Astrocyte (in vitro differentiated cells and primary cell): ENCODE measurements around the gene MYO7B. TPM values are rescaled to one million over a fixed set of nuclear protein-coding genes. Genes with fewer than 3 reads are reported as not detected.

Experiments
- DNase-seq: peaks from one replicate; pipeline ENCODE4 v3.0.0-alpha.2; 2010; ENCODE audit warnings: low read depth
- FAIRE-seq: peaks from 2 replicates; lab custom pipeline; 2011; peaks lifted over from hg19 to GRCh38; lab: Jason Lieb, UNC
- H2AFZ ChIP-seq: 2 replicates; pipeline ENCODE4 v1.6.0; 2012; ENCODE audit warnings: low read depth, low read length, inconsistent platforms
- H3K27ac ChIP-seq: 2 replicates; pipeline ENCODE4 v1.5.1; 2011; ENCODE audit warnings: low read depth, low read length, inconsistent platforms
- H3K27me3 ChIP-seq: 2 replicates; pipeline ENCODE4 v1.6.0; 2011; ENCODE audit warnings: low read length, inconsistent platforms; ENCODE audit not compliant: insufficient read depth
- H3K36me3 ChIP-seq: 2 replicates; pipeline ENCODE4 v1.5.1; 2011; ENCODE audit warnings: low read length, inconsistent platforms; ENCODE audit not compliant: insufficient read depth
- H3K4me1 ChIP-seq: 2 replicates; pipeline ENCODE4 v1.5.1; 2011; ENCODE audit warnings: low read length, inconsistent platforms; ENCODE audit not compliant: insufficient read depth
- H3K4me2 ChIP-seq: 2 replicates; pipeline ENCODE4 v1.6.0; 2012; ENCODE audit warnings: low read length, inconsistent platforms
- H3K4me3 ChIP-seq: 2 replicates; pipeline ENCODE4 v1.5.1; 2011; ENCODE audit warnings: low read depth, mild to moderate bottlenecking, low read length, inconsistent platforms; ENCODE audit not compliant: insufficient read depth
- H3K79me2 ChIP-seq: 2 replicates; pipeline ENCODE4 v1.6.0; 2012; ENCODE audit warnings: mild to moderate bottlenecking, low read length, inconsistent platforms; ENCODE audit not compliant: insufficient read depth
- H3K9ac ChIP-seq: 2 replicates; pipeline ENCODE4 v1.6.0; 2012; ENCODE audit warnings: mild to moderate bottlenecking, low read length, inconsistent platforms
- H3K9me3 ChIP-seq: 2 replicates; pipeline ENCODE4 v1.5.1; 2012; ENCODE audit warnings: low read depth, mild to moderate bottlenecking, low read length, inconsistent platforms; ENCODE audit not compliant: insufficient read depth
- H4K20me1 ChIP-seq: 2 replicates; pipeline ENCODE4 v1.6.0; 2012; ENCODE audit warnings: low read length, inconsistent platforms; ENCODE audit not compliant: insufficient read depth
- H3K27ac Mint-ChIP-seq: one replicate; pipeline ENCODE4 v1.8.0; 2021; ENCODE audit warnings: mild to moderate bottlenecking, mixed read lengths; ENCODE audit not compliant: unreplicated experiment
- H3K27me3 Mint-ChIP-seq: one replicate; pipeline ENCODE4 v1.8.0; 2021; ENCODE audit warnings: low read depth, mixed read lengths; ENCODE audit not compliant: unreplicated experiment
- H3K36me3 Mint-ChIP-seq: one replicate; pipeline ENCODE4 v1.8.0; 2021; ENCODE audit warnings: low read depth, mixed read lengths; ENCODE audit not compliant: unreplicated experiment
- H3K4me1 Mint-ChIP-seq: one replicate; pipeline ENCODE4 v1.8.0; 2021; ENCODE audit warnings: low read depth, mixed read lengths; ENCODE audit not compliant: unreplicated experiment
- H3K4me3 Mint-ChIP-seq: one replicate; pipeline ENCODE4 v1.8.0; 2021; ENCODE audit warnings: mild to moderate bottlenecking, moderate library complexity, mixed read lengths; ENCODE audit not compliant: unreplicated experiment
- H3K9me3 Mint-ChIP-seq: one replicate; pipeline ENCODE4 v1.8.0; 2021; ENCODE audit warnings: mild to moderate bottlenecking, mixed read lengths; ENCODE audit not compliant: unreplicated experiment
- EZH2 ChIP-seq: IDR thresholded peaks from 2 replicates; pipeline ENCODE4 v1.6.1; 2012; ENCODE audit warnings: mild to moderate bottlenecking, low read length, inconsistent platforms; ENCODE audit not compliant: insufficient read depth
- total RNA-seq: library from RNA; stranded (reverse); gene quantifications from 2 replicates; pipeline ENCODE4 v1.2.1, GENCODE V29; 2021
- TF ChIP-seq, protein P1 (sequence below): IDR thresholded peaks from 2 replicates; pipeline ENCODE4 v1.5.1; 2011; ENCODE audit warnings: low read depth, mild to moderate bottlenecking, inconsistent platforms, low read length, moderate library complexity; ENCODE audit not compliant: insufficient read depth

Gene MYO7B
- total RNA-seq, 1 donor from 2014 or later, result 0.77 TPM

- Histone ChIP-seq H3K4me3 (no peak overlapping the region), H3K9me3 (no peaks in the 10 kb centered on the region), H3K27me3 (no peaks in the 10 kb centered on the region), H2AFZ (peak overlapping the region; percentile 54), H3K27ac (no peak overlapping the region), H3K4me1 (peaks cover 17% of the 10 kb centered on the region), H3K79me2 (no peaks in the 10 kb centered on the region), H3K4me2 (peak overlapping the region; percentile 51), H3K9ac (peak overlapping the region; percentile 4), H3K36me3 (no peaks in the 10 kb centered on the region), H4K20me1 (no peaks in the 10 kb centered on the region)
- DNase-seq (no peak), FAIRE-seq (no peak)
- TF ChIP-seq, protein P1, sequence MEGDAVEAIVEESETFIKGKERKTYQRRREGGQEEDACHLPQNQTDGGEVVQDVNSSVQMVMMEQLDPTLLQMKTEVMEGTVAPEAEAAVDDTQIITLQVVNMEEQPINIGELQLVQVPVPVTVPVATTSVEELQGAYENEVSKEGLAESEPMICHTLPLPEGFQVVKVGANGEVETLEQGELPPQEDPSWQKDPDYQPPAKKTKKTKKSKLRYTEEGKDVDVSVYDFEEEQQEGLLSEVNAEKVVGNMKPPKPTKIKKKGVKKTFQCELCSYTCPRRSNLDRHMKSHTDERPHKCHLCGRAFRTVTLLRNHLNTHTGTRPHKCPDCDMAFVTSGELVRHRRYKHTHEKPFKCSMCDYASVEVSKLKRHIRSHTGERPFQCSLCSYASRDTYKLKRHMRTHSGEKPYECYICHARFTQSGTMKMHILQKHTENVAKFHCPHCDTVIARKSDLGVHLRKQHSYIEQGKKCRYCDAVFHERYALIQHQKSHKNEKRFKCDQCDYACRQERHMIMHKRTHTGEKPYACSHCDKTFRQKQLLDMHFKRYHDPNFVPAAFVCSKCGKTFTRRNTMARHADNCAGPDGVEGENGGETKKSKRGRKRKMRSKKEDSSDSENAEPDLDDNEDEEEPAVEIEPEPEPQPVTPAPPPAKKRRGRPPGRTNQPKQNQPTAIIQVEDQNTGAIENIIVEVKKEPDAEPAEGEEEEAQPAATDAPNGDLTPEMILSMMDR, result no peak
- TF ChIP-seq EZH2, result no peak
- Mint-ChIP-seq H3K4me1 (peaks cover 24% of the 10 kb centered on the region), H3K4me3 (no peak overlapping the region), H3K27ac (peak overlapping the region; percentile 84), H3K9me3 (no peaks in the 10 kb centered on the region), H3K36me3 (peaks cover 8% of the 10 kb centered on the region), H3K27me3 (no peaks in the 10 kb centered on the region)
Observed at GRCh38 chr2:127646487-127647241, 111.2 kb downstream of the MYO7B start.

- no peaks in the 10 kb centered on the region for H3K79me2 ChIP-seq
- Mint-ChIP-seq H3K36me3 (peaks cover 17% of the 10 kb centered on the region), H3K4me1 (peaks cover 24% of the 10 kb centered on the region), H3K9me3 (no peaks in the 10 kb centered on the region), H3K27me3 (no peaks in the 10 kb centered on the region), H3K4me3 (no peak overlapping the region), H3K27ac (peak overlapping the region; percentile 22)
- H4K20me1 ChIP-seq, result no peaks in the 10 kb centered on the region
- H2AFZ ChIP-seq, result no peak overlapping the region
- H3K4me1 ChIP-seq, result peaks cover 17% of the 10 kb centered on the region
- H3K27ac ChIP-seq, result no peak overlapping the region
- no peak for FAIRE-seq
- no peaks in the 10 kb centered on the region for H3K36me3 ChIP-seq
- peak overlapping the region; percentile 51 for H3K4me2 ChIP-seq
- H3K9me3 ChIP-seq, result no peaks in the 10 kb centered on the region
- DNase-seq, result no peak
- no peak for TF ChIP-seq EZH2
- TF ChIP-seq, protein P1, result no peak
- H3K9ac ChIP-seq, result no peak overlapping the region
- H3K4me3 ChIP-seq, result no peak overlapping the region
- H3K27me3 ChIP-seq, result no peaks in the 10 kb centered on the region
Observed at GRCh38 chr2:127647242-127648190, 112.0 kb downstream of the MYO7B start.
